Measurements from ENCODE around the gene NEXN. TPM values are rescaled to one million over a fixed set of nuclear protein-coding genes. Genes with fewer than 3 reads are reported as not detected.

The NEXN gene
- total and polyA plus RNA-seq, 2 of the 13 experiments (the other 11 are each of a cell fraction or from before 2014, with no cell fraction given) = 0.07 to 0.97 TPM

DNA sequence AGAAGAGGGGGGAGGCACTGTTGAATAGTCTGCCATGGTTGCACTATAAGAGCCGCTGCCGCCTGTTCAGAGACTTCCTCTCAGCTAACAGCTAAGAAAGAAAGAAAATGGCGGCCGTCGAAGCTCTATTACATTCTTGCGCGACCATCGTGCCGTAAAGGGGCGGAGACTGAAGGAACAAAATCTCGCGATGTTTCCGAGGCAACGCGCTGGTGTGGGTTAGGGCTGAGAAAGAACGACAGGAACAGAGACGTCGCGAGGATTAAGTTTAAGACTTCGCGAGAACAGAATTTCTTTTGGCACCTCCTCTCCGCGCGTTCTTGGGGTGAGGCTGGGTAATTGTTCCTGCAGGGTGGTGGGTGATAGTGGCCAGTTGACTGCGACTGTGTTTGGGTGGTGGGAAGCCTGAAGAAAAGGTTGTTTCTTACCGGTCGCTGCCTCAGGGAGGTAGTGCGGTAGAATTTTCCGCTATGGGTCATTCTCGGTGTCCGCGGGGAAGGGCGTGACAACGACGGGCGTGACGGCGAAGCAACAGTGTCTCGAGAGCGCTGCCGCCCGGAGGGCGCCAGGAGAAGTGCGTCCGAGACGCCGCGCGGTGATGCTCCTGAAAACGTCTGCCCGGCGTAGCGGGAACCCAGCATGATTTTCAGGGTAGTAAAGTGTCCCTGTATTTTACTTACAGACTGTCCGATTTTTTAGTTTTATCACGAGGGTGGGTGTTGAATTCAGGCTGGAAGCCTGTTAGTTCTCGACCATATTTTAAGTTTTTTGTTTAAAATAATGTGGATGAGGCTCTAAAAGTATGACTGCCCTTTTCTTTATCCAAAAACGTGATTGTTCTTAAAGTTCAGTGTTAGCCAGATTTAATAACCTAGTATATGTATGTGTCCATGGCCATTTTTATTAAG, 90.8 kb downstream of the NEXN start, which contains the start of gene FUBP1 (continued):
- no peak; the same call in 1 of the 2 replicates for TF ChIP-seq ZBTB25 (CRISPR knock-in tag; IDR thresholded peaks at IDR 0.05)
- no peak for TF ChIP-seq ARNTL (CRISPR knock-in tag; IDR thresholded peaks at IDR 0.05)
- peak; percentile 51 for TF ChIP-seq MED8 (CRISPR knock-in tag; IDR thresholded peaks at IDR 0.05; ENCODE audit: insufficient replicate concordance)
- peak; percentile 68 for TF ChIP-seq ZNF143 (CRISPR knock-in tag; IDR thresholded peaks at IDR 0.05)
- TF ChIP-seq NFRKB (IDR thresholded peaks at IDR 0.05) = peak; percentile 93
- TF ChIP-seq MXD3 (CRISPR knock-in tag; IDR thresholded peaks at IDR 0.05) = peak; percentile 61; the same call in 1 of the 2 replicates
- no peak for TF ChIP-seq SMAD3 (CRISPR knock-in tag; IDR thresholded peaks at IDR 0.05)
- peak; percentile 73; the same call in 1 of the 2 replicates for TF ChIP-seq ZMAT3 (CRISPR knock-in tag; conservative IDR thresholded peaks at IDR 0.05)
- TF ChIP-seq SMC3 (IDR thresholded peaks at IDR 0.05; ENCODE audit: low read length) = no peak
- no peak for TF ChIP-seq FLYWCH1 (CRISPR knock-in tag; IDR thresholded peaks at IDR 0.05)
- TF ChIP-seq, protein P1, sequence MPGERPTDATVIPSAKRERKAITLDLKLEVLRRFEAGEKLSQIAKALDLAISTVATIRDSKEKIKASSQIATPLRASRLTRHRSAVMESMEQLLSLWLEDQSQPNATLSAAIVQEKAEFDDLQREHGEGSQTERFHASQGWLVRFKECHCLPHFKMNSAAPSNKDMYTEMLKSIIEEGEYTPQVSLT (CRISPR knock-in tag; IDR thresholded peaks at IDR 0.05; ENCODE audit: borderline replicate concordance, low read depth) = no peak
- no peak for TF ChIP-seq JARID2 (CRISPR knock-in tag; IDR thresholded peaks at IDR 0.05; ENCODE audit: insufficient replicate concordance)
- no peak for TF ChIP-seq MTA3 (CRISPR knock-in tag; IDR thresholded peaks at IDR 0.05)
- TF ChIP-seq DPF2 (CRISPR knock-in tag; IDR thresholded peaks at IDR 0.05; ENCODE audit: borderline replicate concordance, low read depth) = no peak
- no peak for TF ChIP-seq ZNF44 (CRISPR knock-in tag; IDR thresholded peaks at IDR 0.05)
- peak; percentile 72; the same call in 1 of the 2 replicates for TF ChIP-seq ZNF569 (CRISPR knock-in tag; IDR thresholded peaks at IDR 0.05; ENCODE audit: borderline replicate concordance)
- peak; percentile 84 for TF ChIP-seq DR1 (CRISPR knock-in tag; IDR thresholded peaks at IDR 0.05)
- TF ChIP-seq HMGXB4 (CRISPR knock-in tag; IDR thresholded peaks at IDR 0.05; ENCODE audit: borderline replicate concordance in 1 of 2, low read depth in 1 of 2) = peak; percentile 82 to 90
- no peak for TF ChIP-seq ZNF382 (CRISPR knock-in tag; IDR thresholded peaks at IDR 0.05; ENCODE audit: borderline replicate concordance)
- TF ChIP-seq ZNF773 (CRISPR knock-in tag; IDR thresholded peaks at IDR 0.05; ENCODE audit: borderline replicate concordance) = 0 out of 2 replicates have a peak, but pooled peaks have one; percentile 0
- TF ChIP-seq ZFP82 (CRISPR knock-in tag; IDR thresholded peaks at IDR 0.05; ENCODE audit: borderline replicate concordance) = no peak
- TF ChIP-seq ATRX (CRISPR knock-in tag; IDR thresholded peaks at IDR 0.05; ENCODE audit: borderline replicate concordance) = no peak
- no peak for TF ChIP-seq SUZ12 (IDR thresholded peaks at IDR 0.05; ENCODE audit: low read depth, low read length)
- TF ChIP-seq MED1 (CRISPR knock-in tag; IDR thresholded peaks at IDR 0.05) = peak; percentile 44
- peak; percentile 1; the same call in 1 of the 2 replicates for TF ChIP-seq ZNF232 (CRISPR knock-in tag; IDR thresholded peaks at IDR 0.05; ENCODE audit: borderline replicate concordance)

Measured in HepG2 (cell line).